Vagina (tissue), 2 donors: ENCODE results near the gene ADGRL2.

Experiments
- POLR2A ChIP-seq, 2 donors: fragments of 450-650 bp; IDR thresholded peaks; one replicate each; pipeline ENCODE4 v1.6.1; 2017; ENCODE audit warnings: antibody characterized with exemption in 2 of 2, mild to moderate bottlenecking in 2 of 2, moderate library complexity in 2 of 2
- TF ChIP-seq, protein P1 (sequence below), 3 experiments: fragments of 450-650 bp in 2 of 3; fragments of 200-600 bp in 1 of 3; sonication (generic) in 1 of 3; IDR thresholded peaks; one replicate each; pipeline ENCODE4 v1.5.1; 2017 to 2019; ENCODE audit warnings: antibody characterized with exemption in 3 of 3, mild to moderate bottlenecking in 2 of 3, moderate library complexity in 2 of 3

DNA sequence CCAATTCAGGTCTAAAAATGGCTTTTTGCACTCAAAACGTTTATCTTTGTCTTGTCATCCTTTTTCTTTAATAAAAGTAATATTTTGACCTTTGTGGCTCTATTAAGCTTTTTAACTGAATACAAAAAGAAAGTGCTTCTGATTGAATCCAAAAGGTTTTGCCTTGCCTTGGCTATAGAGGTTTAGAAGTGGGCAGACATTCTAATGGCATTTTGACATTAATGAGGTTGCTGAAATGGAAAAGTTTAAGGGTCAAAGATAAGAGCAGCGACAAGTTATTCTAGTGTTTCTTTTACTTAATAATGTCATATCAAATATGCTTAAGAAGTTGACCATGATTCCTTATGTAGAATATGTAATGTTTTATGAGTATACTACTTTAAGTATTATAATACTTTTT is 120.2 kb downstream of the ADGRL2 start:
- no peak for TF ChIP-seq POLR2A (IDR thresholded peaks at IDR 0.05)
- TF ChIP-seq, protein P1, sequence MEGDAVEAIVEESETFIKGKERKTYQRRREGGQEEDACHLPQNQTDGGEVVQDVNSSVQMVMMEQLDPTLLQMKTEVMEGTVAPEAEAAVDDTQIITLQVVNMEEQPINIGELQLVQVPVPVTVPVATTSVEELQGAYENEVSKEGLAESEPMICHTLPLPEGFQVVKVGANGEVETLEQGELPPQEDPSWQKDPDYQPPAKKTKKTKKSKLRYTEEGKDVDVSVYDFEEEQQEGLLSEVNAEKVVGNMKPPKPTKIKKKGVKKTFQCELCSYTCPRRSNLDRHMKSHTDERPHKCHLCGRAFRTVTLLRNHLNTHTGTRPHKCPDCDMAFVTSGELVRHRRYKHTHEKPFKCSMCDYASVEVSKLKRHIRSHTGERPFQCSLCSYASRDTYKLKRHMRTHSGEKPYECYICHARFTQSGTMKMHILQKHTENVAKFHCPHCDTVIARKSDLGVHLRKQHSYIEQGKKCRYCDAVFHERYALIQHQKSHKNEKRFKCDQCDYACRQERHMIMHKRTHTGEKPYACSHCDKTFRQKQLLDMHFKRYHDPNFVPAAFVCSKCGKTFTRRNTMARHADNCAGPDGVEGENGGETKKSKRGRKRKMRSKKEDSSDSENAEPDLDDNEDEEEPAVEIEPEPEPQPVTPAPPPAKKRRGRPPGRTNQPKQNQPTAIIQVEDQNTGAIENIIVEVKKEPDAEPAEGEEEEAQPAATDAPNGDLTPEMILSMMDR (IDR thresholded peaks at IDR 0.05), result no peak
